Uterus (tissue), 2 donors: ENCODE results near the gene IGF2.

ENCODE experiments used
- CTCF ChIP-seq, 4 experiments: fragments of 200-600 bp in 2 of 4; fragments of 450-650 bp in 2 of 4; sonication (generic) in 2 of 4; IDR thresholded peaks; one replicate each; pipeline ENCODE4 v1.5.1; 2016 to 2019; ENCODE audit warnings: antibody characterized with exemption in 4 of 4, mild to moderate bottlenecking in 2 of 4, moderate library complexity in 1 of 4
- POLR2A ChIP-seq, 2 donors: fragments of 450-650 bp; IDR thresholded peaks; one replicate each; pipeline ENCODE4 v1.6.1; 2016; ENCODE audit warnings: antibody characterized with exemption in 2 of 2, mild to moderate bottlenecking in 1 of 2, moderate library complexity in 1 of 2

- TF ChIP-seq POLR2A (IDR thresholded peaks at IDR 0.05) (no peak), CTCF (IDR thresholded peaks at IDR 0.05) (no peak)
These were observed 25.8 kb upstream of the IGF2 start for GRCh38 chr11:2164861-2165555.
